D341Med (cell line): ENCODE data around the gene INS.

Experiments used
- DNase-seq: peaks from one replicate; pipeline ENCODE4 v3.0.0; 2012; ENCODE audit warnings: low spot score

Gene INS

DNA sequence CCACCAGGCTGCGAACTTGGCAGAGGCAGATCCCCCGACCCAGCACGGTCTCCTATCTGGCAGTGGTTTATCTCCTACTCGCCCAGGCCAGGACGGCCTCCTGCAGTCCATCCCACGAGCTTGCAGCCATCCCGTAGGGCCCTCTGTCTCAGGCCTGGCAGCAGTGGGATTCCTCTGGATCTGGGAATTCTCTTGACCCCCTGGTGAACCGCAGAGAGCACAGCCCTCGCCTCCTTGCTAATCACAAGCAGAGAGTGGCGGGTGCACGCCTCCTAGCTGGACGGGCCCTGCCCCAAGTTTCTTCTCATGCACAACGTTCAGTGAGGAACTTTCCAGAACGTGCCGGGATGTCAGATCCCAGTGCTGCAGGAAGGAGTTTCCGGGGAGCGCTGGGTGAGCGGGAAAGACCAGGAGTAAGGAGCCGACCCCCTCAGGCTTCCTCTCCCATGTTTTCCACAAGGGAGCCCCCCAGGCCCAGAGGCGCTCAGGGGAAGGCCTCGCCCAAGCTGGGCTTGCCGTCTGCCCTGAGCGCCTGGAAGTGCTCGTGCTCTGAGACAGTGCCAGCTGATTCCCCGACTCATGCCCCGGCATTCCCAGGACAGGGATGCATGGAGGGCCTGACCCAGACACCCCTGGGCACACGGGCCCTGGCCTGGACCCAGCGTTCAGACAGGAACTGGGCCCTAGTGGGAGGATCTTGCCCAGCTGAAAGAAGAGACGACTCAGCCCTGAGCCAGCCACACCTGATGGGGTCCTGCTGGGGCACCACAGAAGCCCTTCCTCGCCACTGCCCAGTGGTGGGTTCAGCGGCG, 46.4 kb downstream of the INS start:
- DNase-seq, result no peak

DNA sequence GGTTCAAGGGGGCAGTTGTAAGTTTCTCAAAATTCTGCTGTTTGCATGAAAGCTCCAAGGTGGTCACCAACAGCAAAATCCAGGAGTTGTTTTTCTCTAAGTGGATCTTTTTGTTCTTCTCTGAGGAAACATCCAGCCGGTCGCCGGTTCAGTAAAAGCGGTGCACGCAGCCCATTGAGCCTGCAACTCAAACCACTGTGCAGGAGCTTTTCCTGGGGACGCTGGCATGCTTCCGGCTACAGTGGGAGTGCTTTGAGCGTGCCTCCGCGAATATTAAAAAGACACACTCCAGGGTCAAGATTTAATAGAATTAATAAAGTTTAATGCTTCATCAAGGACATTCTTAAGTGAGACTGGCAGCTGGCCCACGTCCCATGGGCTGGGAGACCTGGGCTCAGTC, 47.2 kb downstream of the INS start:
- DNase-seq, result no peak

DNA sequence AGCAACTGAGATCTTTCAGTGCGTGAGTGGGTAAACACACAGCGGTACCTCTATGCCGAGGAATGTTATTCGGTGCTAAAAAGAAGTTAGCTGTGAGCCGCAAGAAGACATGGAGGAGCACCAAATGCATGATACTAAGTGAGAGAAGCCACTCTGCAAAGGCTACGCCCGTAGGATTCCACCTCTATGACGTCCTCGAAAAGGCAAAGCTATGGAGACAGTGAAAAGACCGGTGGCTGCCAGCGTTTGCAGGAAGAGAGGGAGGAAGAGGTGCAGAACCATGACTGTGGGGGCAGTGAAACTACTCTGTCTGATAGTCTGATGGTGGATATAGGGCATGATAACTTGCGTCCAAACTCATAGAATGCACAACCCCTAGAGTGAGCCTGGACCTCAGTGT, 50.5 kb downstream of the INS start:
- no peak for DNase-seq
